ENCODE results near the gene TAF5.
A peak's percentile ranks its signal among the peaks of the same experiment; 100 is the strongest.
"Not testable (repeated sequence)": the region's sequence is repeated elsewhere in the genome, so short reads cannot be mapped to it uniquely, and the experiment has no call there.

Gene TAF5

GRCh38 chr10:103367782-103368518, at the start of gene TAF5:
Gene TAF5, plus strand, starts transcription at chr10:103367976. Its CDS starts 14 bp downstream, at chr10:103367990.
- peak; percentile 81 for DNase-seq (ENCODE audit: low read depth)

GRCh38 chr10:103327906-103328305, 39.9 kb upstream of the TAF5 start:
- no peak for DNase-seq (ENCODE audit: low read depth)

- DNase-seq (ENCODE audit: low read depth) = no peak
These were observed 33.7 kb upstream of the TAF5 start for GRCh38 chr10:103333934-103334520.

GRCh38 chr10:103334567-103334966, 33.2 kb upstream of the TAF5 start:
- DNase-seq (ENCODE audit: low read depth) = no peak

- no peak for DNase-seq (ENCODE audit: low read depth)
These were observed 31.4 kb upstream of the TAF5 start for GRCh38 chr10:103336370-103336769.

GRCh38 chr10:103350175-103350516, 17.6 kb upstream of the TAF5 start:
- DNase-seq (ENCODE audit: low read depth) = no peak

GRCh38 chr10:103350517-103351260, 17.1 kb upstream of the TAF5 start, which contains the start of gene PCGF6:
Gene PCGF6, minus strand, starts transcription at chr10:103351140. Its CDS starts 74 bp downstream, at chr10:103351066.
- DNase-seq (ENCODE audit: low read depth) = peak; percentile 73

GRCh38 chr10:103353281-103353680, 14.5 kb upstream of the TAF5 start:
- DNase-seq (ENCODE audit: low read depth) = no peak

GRCh38 chr10:103354567-103354966, 13.2 kb upstream of the TAF5 start:
- not testable (repeated sequence) for DNase-seq (ENCODE audit: low read depth)

GRCh38 chr10:103355906-103356599, 11.7 kb upstream of the TAF5 start:
- DNase-seq (ENCODE audit: low read depth) = no peak

- DNase-seq (ENCODE audit: low read depth) = not testable (repeated sequence)
These were observed 8.3 kb upstream of the TAF5 start for GRCh38 chr10:103359493-103359892.

- not testable (repeated sequence) for DNase-seq (ENCODE audit: low read depth)
These were observed 7.0 kb upstream of the TAF5 start for GRCh38 chr10:103360791-103361190.

- DNase-seq (ENCODE audit: low read depth) = no peak
These were observed 396 bp upstream of the TAF5 start for GRCh38 chr10:103367379-103367781.

GRCh38 chr10:103373544-103373943, 5.8 kb downstream of the TAF5 start:
- DNase-seq (ENCODE audit: low read depth) = no peak

- no peak for DNase-seq (ENCODE audit: low read depth)
These were observed 6.5 kb downstream of the TAF5 start for GRCh38 chr10:103374263-103374662.

- no peak for DNase-seq (ENCODE audit: low read depth)
These were observed 15.0 kb downstream of the TAF5 start for GRCh38 chr10:103382769-103383168.

- no peak for DNase-seq (ENCODE audit: low read depth)
These were observed 26.4 kb downstream of the TAF5 start for GRCh38 chr10:103394180-103394579.

- DNase-seq (ENCODE audit: low read depth) = no peak
These were observed 27.9 kb downstream of the TAF5 start for GRCh38 chr10:103395754-103396066.

GRCh38 chr10:103396067-103396788, 28.5 kb downstream of the TAF5 start, which contains the start of the genes ATP5MK and PDCD11:
Gene ATP5MK, minus strand, starts transcription at chr10:103396475. Its CDS starts 4,018 bp downstream, at chr10:103392457.
Gene PDCD11, plus strand, starts transcription at chr10:103396626. Its CDS starts 1,801 bp downstream, at chr10:103398427.
- peak; percentile 93 for DNase-seq (ENCODE audit: low read depth)

GRCh38 chr10:103396789-103397087, 29.0 kb downstream of the TAF5 start:
- DNase-seq (ENCODE audit: low read depth) = no peak

- DNase-seq (ENCODE audit: low read depth) = no peak
These were observed 29.5 kb downstream of the TAF5 start for GRCh38 chr10:103397191-103397825.

Measured in stimulated activated CD8-positive, alpha-beta memory T cell treated with anti-CD3 and anti-CD28 coated beads, Interleukin-4, amount 100 ng/mL, for 24 hours (primary cell).